Vein endothelial cell (primary cell): ENCODE measurements around the gene GOLGA6D. TPM values are rescaled to one million over a fixed set of nuclear protein-coding genes. Genes with fewer than 3 reads are reported as not detected.

Source experiments
- small RNA-seq: library from RNA; depleted of rRNA; stranded (forward); fragments of <200 nt; gene quantifications from one replicate; pipeline ENCODE3, GENCODE V24; 2012
- total RNA-seq: library from RNA; depleted of rRNA; stranded (reverse); fragments of >200 nt; gene quantifications from 2 replicates; pipeline ENCODE4 v1.2.3, GENCODE V29; 2012

GOLGA6D gene, protein sequence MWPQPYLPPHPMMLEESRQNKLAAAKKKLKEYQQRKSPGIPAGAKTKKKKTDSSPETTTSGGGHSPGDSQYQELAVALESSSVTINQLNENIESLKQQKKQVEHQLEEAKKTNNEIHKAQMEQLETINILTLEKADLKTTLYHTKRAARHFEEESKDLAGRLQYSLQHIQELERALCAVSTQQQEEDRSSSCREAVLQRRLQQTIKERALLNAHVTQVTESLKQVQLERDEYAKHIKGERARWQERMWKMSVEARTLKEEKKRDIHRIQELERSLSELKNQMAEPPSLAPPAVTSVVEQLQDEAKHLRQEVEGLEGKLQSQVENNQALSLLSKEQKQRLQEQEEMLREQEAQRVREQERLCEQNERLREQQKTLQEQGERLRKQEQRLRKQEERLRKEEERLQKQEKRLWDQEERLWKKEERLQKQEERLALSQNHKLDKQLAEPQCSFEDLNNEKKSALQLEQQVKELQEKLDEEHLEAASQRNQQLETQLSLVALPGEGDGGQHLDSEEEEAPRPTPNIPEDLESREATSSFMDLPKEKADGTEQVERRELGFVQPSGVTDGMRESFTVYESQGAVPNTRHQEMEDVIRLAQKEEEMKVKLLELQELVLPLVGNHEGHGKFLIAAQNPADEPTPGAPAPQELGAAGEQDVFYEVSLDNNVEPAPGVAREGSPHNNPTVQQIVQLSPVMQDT
- total RNA-seq = not detected in 2 replicates

DNA sequence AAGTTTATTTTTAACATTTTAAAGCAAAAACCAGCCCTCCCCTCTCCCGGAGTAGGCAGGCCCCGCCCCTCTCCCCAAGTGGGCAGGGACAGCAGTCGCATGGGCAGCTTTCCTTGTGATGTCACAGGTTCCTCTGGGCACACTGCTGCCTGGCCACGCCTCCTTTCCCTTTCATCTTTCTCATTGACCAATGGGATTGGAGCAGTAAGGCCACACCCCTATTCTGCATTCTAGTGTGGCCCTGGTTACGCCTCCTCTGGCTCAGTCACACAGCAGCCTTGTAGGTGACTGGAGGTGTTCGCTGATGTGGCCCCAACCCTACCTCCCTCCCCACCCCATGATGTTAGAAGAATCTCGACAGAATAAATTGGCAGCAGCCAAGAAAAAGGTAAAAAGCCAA lies at the start of gene GOLGA6D:
TSS of gene GOLGA6D (plus strand) at position 264 of the 400 bp plus-strand sequence. CDS start at position 305, 41 bp downstream.

DNA sequence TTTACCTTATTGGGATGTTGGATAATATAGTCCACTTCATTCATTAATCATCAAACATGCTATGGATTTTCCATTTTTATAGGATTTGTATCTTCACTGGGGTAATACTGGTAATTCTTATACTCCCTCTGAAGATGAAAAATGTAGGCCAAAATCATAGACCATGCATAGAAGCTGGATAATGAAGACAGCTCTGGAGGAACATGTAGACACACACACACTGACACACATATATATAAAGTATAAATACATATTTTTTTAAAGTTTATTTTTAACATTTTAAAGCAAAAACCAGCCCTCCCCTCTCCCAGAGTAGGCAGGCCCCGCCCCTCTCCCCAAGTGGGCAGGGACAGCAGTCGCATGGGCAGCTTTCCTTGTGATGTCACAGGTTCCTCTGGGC lies 24.6 kb upstream of the GOLGA6D start, which contains the start of gene GOLGA6C:
TSS of gene GOLGA6C (plus strand) at position 301 of the 400 bp plus-strand sequence. CDS start 265 bp downstream, outside the sequence.

DNA sequence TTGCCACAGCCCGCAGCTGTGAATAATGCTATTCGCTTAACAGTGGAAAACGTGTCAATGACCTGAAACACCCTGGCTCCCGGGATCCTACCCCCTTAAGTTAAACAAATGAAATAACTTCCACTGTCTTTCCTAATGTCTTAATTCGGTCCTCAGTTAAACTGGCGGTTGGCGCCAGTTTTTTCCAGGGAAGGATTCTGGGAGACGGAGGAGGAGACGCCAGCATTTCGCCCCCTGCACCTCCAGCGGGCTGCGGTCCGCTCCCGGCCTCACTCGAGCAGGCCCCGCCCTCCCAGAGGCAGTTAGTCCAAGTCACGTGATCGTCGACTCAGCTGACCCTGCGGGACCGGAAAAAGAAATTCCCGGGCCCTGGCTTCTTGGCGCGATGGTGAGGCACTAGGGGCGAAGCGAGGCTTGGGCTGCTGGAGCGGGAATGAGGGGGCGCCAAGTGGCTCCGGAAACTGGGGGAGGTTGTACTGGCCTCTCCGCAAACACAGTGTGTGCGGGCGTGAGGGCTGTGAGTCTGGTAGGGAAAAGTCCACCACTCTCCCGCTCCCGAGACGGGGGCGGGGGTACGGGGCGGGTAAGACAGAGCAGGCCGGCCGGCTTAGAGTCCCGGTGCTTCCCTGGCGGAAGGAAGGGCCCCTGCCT lies 53.2 kb downstream of the GOLGA6D start, which contains the start of gene COMMD4:
TSS of gene COMMD4 (plus strand) at position 359 of the 651 bp plus-strand sequence. CDS start at position 386, 27 bp downstream.

Small RNA genes within 50 kb of the gene (small RNA-seq; reads per million reads assigned to genes)
- gene AC068338.1 = not detected
- gene RN7SL327P = not detected
- gene RN7SL489P = not detected

Other genes with a start within 250 kb of the GOLGA6D start
- 16.0 and 18.9 TPM in 2 replicates for gene C15orf39, start 81.0 kb upstream of the GOLGA6D start, total RNA-seq
- not detected in 2 replicates for gene GOLGA6C, start 24.5 kb upstream of the GOLGA6D start, total RNA-seq
- 67.6 and 68.9 TPM in 2 replicates for gene COMMD4, start 53.2 kb downstream of the GOLGA6D start, total RNA-seq
- gene NEIL1, start 64.2 kb downstream of the GOLGA6D start, total RNA-seq = 24.8 and 32.6 TPM in 2 replicates
- 158 and 204 TPM in 2 replicates for gene MAN2C1, start 85.8 kb downstream of the GOLGA6D start, total RNA-seq
- gene SIN3A, start 168.9 kb downstream of the GOLGA6D start, total RNA-seq = 34.0 and 35.7 TPM in 2 replicates